GM10847 (cell line): ENCODE results near the gene MDN1.

Experiments used
- POLR2A ChIP-seq: IDR thresholded peaks from 2 replicates; pipeline ENCODE4 v1.6.1; 2011; ENCODE audit not compliant: insufficient read length; ENCODE audit errors: extremely low read depth

Gene MDN1

DNA sequence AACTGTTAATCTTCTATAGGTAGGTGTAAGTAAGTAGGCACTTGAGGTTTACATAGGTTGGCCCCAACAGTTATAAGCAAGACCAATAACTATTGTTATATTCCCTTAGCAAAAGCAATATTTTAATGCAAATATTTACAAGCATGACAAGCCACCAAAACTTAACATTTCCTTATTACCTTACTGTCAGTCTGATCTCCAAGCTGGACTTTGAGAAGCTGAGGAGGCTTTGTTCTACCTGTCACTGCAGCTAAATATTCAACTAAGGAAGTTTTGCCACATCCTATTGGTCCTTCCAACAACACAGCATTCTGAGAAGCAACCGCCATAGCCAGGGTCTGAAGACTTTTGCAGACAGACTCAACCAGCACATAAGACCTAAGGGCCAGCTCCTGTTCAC, 29.6 kb downstream of the MDN1 start:
- no peak for TF ChIP-seq POLR2A

DNA sequence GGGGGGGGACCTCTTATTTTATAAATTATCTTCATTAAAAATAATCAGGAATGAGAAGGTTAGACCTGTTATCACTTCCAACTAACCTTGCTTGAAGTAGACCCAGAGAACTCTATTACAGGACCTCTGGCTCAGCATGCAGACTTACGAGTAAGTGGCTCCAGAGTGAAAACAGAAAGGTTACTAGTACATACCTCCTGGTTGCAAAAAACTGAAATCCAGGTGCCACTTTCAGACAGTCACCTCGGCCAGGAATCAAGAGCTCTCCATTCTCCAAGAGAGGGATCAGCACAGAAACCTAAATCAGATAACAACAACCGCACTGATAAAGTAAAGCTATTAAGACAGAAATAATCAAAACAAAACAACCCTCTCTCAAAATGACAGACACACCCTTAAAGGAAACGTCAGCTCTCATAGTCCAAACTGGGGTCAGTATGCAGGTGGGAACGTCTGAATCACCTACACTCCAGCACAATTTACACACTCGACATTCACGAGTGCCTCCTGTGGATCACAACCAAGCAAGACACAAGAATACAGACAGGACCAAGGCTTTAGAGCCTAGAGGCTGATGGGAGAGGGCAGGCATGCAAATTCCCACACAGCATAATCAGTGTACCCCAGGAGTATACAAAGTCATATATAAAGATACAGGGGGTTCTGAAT, 31.8 kb downstream of the MDN1 start:
- TF ChIP-seq POLR2A = no peak

DNA sequence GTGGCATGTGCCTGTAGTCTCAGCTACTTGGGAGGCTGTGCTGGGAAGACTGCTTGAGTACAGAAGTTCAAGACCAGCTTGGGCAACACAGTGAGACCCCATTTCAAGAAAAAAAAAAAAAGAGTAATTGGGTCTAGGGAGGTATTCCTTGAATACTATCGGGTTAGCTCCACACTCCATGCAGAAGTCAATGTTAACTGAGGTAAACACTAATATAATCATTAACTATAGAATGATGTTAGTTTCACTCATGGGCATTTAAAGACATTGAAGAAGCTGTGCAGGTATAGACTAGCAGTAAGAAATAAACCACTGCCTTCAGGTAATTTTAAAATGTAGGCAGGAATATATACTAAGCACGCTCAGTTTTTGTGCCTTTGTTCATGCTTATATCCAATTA, 32.6 kb downstream of the MDN1 start:
- TF ChIP-seq POLR2A = no peak

DNA sequence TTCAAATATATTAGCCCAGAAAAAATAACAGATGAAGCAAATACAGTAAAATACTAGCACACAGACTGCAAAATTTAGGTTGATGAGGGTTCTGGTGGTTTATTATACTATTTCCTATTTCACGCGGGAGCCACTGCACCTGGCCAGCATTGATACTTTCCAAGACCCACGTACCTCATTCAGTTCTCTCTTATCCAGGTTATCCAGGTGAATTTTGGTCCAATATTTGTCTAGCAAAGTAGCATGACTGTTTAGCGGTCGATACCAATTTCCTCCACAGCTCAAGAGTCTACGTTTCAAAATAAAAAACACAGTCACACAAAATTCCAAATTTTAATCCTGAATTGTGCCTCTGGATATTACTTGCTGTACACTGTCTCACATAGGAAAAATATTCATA, 34.8 kb downstream of the MDN1 start:
- TF ChIP-seq POLR2A = no peak

DNA sequence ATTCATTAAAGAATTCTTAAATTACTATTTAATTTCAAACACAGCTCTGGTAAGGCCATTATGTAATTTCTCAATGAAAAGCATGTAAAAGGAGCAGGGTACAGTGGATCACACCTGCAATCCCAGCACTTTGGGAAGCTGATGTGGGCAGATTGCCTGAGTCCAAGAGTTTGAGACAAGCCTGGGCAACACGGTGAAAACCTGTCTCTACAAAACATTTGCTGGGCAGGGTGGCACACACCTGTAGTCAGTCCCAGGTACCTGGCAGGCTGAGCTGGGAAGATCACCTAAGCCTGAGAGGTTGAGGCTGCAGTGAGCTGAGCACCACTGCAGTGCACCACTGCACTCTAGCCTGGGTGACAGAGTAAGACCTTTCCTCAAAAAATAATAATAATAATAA, 37.4 kb downstream of the MDN1 start:
- no peak for TF ChIP-seq POLR2A

DNA sequence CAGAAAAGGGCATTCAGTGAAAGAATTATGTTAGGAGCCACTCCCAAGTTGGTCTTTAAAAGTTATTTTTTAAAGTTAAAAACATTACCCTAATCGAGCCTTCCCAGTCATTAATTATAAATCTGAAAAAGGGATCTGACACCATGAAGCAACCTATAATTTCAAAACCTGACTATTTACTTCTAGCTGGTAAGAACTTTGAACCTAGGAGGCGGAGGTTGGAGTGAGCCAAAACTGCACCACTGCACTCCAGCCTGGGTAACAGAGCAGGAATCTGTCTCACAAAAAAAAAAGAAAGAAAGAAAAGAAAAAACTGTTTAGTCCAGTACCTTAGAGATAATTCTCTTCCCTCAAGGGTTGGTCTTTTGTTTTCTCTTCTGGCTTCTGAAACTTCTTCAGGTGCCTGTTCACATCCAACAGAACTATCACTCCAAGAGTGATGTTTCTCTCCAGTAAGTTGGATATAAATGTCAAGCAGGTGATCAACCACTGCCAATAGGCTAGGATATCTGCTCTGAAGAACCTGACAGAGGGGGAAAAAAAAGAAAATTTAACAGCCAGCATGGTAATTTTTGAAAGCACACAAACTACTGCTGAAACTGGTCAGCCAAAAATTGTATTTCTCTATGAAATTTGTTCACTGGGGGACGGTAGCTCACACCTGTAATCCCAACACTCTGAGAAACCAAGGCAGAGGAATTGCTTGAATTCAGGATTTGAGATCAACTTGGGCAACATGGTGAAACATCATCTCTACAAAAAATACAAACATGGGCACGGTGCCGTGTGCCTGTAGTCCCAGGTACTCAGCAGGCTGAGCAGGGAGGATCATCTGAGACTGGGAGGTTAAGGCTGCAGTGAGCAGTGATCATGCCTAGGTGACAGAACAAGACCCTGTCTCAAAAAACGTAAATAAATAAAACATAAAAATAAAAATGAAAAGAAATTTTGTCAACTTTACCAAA, 38.2 kb downstream of the MDN1 start:
- no peak for TF ChIP-seq POLR2A

DNA sequence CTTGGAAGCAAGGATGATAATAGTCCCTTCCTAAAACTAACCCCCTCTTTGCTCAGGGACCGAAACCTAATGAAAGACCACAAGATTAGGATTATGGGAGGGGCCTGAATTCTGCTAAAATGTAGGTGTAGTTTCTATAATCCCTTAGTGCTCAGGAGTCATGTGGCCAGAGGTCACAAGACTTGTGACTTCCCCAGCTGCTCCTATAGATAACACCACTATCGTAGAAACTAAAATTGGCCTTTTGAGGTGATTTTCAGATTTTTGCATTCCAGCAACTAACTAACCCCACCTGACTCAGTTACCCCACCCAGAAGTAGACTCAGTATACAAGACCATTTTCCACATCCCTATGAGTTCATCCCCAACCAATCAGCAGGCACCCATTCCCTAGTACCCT, 42.1 kb downstream of the MDN1 start:
- no peak for TF ChIP-seq POLR2A

DNA sequence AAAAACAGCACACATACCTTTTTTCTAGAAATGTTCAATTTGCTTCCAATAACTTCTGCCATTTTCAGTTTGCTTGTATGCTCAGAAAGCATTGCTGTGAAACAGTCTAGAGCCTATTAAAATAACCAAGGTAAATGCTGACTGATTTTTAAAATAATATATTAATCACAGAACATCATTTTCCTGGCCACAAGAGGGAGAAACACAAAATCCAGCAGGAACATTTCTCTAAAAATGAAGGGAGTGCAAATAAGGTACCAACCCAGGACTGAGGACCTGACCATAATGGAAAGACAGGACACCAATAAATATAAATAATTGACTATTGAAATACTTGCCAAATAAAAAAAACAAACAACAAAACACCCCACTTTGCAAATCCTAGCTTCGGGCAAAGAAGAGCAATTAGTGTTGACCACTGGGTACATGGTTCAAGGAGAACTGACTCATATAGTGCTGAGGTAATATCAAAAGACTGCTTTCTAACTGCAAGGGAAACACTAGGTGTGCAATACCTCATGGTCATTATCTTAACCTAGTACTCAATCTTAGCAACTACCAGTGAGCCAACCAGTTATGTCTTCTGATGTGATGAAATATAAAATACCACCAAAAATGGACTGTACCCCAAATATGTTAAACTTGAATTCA, 42.9 kb downstream of the MDN1 start:
- TF ChIP-seq POLR2A = no peak

DNA sequence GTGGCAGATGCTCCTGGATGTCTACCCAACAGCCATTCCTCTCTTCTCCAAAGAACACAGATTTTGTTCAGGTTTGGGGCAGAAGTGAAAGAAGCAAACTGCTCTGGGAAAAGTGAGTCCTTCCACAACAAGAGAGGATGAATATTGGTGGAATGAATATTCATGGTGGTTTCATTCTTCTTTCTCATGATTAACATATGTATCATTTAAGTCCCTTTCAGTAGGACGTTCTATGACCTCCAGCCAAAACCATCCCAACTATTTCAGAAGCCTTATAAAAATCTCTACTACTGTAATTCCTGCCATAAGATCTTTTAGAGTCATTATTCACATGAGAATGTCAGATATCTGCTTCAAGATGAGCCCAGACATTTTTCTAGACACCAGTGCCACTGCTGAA, 44.4 kb downstream of the MDN1 start:
- TF ChIP-seq POLR2A = no peak

DNA sequence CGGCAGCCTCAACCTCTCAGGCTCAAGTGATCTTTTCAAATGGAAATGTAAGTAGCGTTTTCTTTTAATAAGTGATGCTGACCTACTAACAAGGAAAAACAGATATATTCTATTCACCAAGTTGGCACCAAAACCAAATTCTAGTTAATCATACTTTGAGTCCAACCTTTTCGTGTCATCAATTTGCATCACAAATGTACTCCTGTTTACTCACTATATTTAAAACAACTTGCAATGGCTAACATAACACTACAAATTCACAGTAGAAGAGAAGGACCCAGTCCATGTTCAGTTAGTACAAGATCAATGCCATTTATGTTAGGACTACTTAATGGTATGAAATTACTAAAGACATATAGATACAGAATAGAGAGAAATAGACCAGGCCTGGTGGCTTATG, 50.0 kb downstream of the MDN1 start:
- TF ChIP-seq POLR2A = no peak

DNA sequence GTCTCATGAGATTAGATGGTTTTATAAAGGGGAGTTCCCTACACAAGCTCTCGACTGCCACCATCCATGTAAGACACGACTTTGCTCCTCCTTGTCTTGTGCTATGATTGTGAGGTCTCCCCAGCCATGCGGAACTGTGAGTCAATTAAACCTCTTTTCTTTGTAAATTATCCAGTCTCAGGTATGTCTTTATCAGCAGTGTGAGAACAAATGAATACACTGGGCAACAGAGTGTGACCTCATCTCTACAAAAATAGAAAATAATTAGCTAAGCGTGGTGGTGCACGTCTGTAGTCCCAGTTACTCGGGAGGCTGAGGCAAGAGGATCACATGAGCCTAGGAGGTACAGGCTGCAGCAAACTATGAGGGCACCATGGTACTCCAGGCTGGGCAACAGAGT, 51.3 kb downstream of the MDN1 start:
- TF ChIP-seq POLR2A = no peak

DNA sequence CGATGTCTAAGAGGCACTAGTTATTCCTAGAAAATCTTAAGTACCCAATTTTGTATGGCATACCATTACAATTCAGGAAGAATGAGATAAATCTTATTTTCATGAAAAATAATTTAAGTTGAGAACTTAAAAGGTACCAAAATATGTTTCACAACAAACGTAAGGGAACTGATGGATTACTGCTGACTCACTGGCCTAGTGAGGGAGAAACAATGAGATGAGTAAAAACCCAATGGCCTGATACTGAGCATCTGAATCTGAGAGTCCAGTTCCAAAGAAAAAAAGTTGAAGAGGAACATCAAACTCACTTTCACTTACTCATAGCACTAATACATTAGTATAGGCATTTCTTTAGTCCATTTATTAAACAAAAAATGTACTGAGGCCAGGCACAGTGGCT, 56.0 kb downstream of the MDN1 start:
- TF ChIP-seq POLR2A = no peak

DNA sequence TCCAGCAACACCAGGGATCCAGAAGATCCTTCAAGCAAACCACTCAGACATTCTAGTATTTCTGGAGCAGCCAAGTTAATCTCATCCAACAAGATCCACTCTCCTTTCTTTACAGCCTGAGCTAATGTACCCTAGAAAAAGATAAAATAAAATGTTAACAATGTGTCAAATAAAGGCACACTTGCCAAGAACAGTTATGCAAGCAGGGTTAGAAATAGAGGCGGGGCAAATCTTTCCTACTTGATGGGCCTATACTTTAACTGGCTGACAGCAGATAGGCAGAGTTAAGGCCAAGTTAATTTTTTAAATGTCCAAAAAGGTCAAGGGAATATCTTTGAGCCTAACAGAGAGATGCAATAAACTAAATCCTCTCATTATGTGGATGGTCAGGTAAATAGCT, 60.8 kb downstream of the MDN1 start:
- no peak for TF ChIP-seq POLR2A

DNA sequence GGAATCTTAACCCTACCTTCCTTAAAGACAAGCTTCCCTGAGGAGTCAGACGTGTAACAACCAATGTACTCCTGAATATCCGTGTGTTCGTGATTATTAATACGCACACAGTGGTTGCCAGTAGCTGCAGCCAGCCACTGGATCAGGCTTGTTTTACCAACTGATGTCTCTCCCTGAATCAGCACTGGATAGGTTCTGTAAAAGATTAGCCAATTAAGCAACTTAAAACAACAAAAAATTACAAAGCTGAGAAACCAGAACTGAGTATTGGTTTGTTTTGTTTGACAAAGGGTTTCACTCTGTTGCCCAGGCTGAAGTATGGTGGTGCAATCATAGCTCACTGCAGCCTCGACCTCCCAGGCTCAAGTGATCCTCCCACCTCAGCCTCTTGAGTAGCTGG, 69.3 kb downstream of the MDN1 start:
- no peak for TF ChIP-seq POLR2A

DNA sequence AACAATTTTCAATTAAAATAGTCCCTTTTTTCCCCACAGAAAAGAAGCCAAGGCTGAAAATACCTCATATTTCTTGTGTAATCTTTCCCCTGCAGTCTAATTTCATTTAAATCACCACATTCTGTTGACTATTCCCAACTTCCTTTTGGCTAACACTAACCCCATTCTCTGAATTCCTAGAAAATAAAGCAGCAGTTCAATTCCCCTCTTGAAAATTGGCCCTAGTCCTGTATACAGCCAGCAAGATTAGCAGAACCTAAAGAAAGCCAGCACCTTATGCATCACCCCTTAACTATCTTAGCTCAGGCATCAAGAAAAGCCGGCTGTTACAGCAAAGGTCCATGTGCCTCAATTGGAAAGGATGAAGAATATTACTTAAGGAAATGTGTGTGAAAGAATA, 69.7 kb downstream of the MDN1 start:
- TF ChIP-seq POLR2A = no peak

DNA sequence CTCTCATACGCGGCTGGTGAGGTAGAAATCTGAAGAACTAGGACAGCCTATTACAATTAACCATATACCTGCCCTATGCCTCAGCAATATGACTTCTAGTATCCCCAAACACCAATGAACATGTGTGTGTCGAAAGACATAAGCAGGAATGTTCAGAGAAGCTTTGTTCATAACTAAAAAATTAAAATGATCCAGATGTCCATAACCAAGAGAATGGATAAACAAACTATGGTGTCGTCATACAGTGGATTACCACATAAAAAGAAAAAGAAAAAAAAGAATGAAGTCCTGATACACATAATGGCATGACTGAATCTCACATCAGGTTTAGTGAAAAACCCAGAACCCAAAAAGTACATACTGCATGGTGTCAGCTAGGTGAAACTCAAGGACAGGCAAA, 73.9 kb downstream of the MDN1 start:
- no peak for TF ChIP-seq POLR2A
